Activated CD4-positive, CD25-positive, alpha-beta regulatory T cell (primary cell): ENCODE measurements around the gene ADARB1.
A peak's percentile ranks its signal among the peaks of the same experiment; 100 is the strongest.
"Not testable (repeated sequence)": the region's sequence is repeated elsewhere in the genome, so short reads cannot be mapped to it uniquely, and the experiment has no call there.

Experiments used
- DNase-seq, 4 experiments: peaks; one replicate each; lab custom pipeline; 2025; lab: John Stamatoyannopoulos, UW

ADARB1 gene, protein sequence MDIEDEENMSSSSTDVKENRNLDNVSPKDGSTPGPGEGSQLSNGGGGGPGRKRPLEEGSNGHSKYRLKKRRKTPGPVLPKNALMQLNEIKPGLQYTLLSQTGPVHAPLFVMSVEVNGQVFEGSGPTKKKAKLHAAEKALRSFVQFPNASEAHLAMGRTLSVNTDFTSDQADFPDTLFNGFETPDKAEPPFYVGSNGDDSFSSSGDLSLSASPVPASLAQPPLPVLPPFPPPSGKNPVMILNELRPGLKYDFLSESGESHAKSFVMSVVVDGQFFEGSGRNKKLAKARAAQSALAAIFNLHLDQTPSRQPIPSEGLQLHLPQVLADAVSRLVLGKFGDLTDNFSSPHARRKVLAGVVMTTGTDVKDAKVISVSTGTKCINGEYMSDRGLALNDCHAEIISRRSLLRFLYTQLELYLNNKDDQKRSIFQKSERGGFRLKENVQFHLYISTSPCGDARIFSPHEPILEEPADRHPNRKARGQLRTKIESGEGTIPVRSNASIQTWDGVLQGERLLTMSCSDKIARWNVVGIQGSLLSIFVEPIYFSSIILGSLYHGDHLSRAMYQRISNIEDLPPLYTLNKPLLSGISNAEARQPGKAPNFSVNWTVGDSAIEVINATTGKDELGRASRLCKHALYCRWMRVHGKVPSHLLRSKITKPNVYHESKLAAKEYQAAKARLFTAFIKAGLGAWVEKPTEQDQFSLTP

DNA sequence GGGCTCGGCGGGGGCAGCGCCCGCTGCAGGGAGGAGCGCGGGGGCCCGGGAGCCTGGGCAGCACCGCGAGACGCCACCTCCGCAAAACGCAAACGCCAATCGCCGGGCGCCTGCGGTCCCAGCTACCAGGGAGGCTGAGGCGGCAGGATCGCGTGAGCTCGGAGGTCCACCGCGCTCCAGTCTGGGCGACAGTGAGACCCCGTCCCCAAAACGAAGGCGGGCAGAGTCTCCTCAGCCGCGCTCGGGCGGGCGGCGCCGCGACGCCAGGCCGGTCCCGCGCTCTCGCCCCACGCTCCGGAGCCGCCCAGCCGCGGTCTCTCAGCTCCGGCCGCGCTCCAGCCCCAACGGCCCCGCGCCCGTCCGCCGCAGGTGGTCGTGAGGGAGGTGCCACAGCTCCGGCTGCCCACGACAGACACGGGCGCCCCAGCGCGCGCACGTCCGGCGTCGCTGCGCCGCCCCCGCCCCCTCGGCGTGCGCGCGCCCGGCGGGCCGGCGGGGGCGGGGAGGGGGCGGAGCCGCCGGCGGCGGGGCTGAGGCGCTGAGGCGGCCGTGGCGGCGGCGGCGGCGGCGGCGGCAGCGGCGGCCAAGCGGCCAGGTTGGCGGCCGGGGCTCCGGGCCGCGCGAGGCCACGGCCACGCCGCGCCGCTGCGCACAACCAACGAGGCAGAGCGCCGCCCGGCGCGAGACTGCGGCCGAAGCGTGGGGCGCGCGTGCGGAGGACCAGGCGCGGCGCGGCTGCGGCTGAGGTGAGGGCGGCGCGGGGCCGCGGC lies at the start of gene ADARB1:
TSS of gene ADARB1 (plus strand) at position 533 of the 770 bp plus-strand sequence. CDS start 97,077 bp downstream, outside the sequence.
- DNase-seq = peak; percentile 20 to 52 (median 30)

DNA sequence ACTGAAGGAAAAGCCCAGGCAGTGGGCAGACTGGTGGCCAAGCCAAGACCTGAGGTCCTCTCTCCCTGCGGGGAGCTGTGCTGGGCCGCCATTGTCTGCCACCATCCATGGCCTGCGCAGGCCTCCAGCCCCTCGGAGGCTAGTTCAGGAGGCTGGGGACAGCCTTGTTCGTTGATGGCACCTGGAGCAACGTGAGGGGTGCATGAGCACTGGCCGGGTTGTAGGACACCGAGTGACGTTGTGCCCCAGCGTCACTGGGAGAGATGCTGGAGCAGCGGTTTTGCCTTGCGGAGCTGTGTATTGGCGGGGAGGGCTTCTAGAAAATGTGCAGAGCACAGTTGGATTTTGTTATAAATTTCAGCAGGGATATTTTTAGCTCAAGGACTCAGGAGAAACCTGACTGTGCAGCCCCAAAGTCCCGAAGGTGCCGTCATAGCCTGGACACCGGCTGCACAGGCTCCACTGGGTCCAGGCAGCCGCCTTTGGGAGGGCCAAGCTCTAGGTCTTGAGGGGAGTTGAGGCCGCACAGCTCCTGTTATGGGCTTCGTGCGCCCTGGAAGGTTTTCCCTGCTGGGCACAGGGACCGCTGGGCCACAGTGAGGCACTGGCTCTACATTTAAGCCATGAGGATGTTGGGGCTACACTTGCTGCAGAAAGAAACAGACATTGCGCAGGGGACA lies 48.2 kb upstream of the ADARB1 start:
- DNase-seq = no peak

DNA sequence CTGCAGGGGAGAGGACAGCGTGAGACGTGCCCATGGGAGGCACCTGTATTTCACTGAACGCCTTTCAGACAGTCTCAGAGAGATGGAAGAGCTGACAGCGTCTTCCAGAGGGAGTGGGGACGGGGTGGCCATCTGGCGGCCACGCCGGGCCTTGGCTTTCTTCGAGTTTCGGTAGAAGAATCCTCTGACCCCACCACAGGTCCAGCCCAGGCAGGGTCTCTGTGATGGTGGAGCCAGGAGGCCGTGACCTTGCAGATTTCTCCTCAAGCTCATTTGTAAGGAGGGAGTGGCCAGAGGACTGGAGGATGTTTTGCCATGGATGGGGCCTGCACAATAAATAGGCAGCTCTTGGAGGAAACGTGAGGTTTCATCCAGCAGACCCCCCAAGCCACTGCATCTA lies 47.6 kb upstream of the ADARB1 start:
- no peak for DNase-seq

DNA sequence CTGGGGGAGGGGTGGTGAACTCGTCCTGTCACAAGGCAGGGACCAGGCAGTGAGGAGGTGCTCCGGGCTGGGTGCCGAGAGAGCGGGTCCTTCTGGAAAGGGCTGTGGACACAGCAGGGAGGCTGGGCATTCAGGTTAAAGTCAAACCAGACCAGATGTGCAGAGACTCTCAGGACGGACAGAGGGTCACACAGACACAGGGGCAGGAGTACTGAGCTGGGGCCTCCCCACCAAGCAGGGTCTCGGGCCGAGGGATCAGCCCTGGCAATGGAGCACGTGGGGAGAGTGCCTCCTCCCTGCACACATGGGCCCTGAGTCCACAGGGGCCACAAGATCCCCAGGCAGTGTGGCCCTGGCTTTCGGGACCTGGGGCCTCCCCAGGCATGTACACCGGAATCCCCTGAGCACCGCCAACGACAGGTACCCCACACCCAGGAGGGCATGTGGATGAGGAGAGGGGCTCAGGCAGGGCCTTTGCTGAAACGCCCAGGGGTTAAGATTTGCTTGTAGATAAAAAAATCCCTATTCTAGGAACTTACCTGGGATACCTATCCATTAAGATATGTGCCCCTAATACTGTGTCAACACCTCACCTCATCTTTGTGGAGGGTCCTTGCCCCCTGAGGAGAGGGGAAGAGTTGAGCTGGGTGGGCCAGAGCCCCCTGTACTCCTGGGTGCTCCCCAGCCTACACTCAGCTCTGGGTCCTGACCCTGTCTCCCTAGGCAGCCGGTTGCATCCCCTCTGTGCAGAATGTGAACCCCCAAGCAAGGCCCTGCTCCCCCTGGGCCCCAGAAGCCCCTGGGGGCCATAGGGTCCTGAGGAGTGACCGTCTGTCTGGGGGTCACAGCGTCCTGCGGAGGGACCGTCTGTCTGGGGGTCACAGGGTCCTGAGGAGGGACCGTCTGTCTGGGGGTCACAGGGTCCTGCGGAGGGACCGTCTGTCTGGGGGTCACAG lies 46.9 kb upstream of the ADARB1 start:
- no peak for DNase-seq

DNA sequence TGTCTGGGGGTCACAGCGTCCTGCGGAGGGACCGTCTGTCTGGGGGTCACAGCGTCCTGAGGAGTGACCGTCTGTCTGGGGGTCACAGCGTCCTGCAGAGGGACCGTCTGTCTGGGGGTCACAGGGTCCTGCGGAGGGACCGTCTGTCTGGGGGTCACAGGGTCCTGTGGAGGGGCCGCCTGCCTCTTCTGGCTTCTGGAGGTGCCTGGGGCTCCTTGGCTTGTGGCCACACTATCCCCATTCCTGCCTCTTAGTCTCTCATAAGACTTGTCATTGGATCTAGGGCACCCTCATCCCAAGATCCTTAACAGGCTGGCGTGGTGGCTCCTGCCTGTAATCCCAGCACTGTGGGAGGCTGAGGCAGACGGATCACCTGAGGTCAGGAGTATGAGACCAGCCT lies 45.7 kb upstream of the ADARB1 start:
- not testable (repeated sequence) for DNase-seq

DNA sequence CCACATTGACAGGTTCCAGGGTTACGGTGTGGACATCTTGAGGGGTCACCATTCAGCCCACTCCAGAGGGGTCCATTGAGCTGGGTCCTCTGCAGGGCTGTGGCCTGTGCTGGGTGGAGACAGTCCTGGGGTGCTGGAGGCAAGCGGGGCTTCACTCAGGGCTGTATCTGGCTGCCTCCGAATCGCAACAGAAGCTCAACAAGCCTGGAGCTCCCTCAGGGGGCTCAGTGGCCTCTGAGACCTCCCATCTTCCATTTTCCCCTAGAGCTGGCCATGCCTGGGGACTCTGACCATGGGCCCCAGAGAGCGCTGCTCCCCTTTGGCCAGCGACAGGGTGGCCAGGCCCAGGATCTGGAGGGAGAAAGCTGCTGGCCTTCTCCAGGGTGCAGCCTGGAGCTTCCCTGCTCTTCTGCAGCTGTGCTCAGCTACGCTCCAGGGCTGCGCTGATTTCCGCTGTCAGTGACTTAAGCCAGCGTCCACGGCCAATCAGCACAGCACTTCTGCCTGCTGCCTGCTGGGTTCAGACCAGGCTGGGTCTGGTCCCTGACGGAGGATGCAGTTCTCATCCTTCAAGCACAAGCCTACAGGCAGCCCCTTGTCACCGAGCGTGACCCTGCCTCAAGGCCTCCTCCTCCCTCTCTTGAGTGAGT lies 45.0 kb upstream of the ADARB1 start:
- no peak for DNase-seq

DNA sequence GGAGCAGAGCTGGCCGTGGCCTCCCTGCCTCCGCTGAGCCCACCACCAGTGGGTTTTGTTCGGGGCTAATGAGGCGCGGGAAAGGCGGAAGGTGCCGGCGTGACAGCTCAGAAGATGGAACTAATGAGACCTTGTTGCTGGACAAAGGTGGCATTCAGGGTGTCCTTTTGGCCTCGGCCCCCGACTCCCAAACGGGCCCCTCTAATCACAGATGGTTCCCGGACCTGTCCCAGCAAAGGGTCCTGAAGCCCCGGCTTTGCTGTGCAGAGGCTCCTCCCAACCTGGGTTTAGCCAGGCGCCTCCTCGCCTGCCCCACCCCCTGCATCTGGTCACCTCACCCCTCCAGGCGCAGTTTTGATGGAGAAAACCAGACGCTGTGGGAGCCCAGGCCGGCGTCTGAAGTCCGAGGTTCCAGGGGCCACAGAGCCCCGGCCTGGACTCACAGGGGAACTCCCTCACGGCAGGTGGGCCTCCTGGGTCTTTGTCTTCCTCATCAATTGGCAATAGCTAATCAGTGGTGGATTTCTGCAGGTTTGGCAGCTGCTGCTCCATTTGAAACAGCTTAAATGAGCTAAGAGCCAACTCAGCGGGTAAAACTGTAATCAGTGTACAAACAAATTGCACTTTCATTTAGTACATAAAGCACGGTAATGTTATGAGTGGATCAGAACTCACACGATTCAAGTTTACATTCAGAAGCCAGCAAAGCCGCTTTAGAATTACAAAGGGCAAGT lies 44.3 kb upstream of the ADARB1 start:
- no peak for DNase-seq

DNA sequence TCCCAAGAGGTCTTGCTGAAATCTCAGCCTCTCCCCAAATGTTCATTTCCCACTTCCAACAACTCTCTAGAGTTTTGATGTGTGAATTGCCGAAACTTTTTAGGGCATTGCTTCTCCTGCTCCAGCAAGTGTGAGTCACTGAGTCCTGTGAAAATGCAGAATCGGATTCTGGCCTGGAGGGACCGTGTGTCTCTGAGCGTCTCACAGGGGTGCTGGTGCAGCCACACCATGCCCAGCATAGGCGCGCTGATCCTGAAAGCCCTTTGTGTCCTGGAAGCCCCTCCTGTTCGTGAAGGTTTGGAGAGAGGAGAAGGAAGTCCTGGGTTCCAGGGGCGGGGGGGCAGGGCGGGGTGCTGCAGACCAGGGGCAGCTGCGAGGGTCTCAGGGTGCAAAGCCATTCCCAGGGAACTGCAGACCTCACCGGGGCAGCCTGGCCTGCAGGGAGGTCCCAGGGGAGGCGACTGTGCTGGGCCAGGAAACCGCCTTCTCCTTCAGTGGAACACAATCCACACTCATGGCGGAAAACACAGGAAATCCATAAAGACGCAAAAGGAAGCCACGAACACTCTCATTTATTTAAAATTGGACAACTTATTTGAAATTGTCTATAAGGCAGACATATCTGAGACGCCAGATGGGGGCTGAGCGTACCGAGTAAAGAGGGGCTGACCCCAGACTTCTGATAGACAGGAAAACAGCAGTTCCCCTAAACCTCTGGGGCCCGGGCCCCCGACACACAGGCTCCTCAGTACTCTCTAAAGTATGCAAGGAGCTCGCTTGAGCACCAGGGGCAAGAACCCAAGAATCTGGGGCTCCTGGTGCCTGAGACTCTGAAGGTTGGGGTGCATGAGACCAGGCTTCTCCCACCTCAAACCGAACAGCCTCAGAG lies 43.5 kb upstream of the ADARB1 start:
- no peak for DNase-seq

DNA sequence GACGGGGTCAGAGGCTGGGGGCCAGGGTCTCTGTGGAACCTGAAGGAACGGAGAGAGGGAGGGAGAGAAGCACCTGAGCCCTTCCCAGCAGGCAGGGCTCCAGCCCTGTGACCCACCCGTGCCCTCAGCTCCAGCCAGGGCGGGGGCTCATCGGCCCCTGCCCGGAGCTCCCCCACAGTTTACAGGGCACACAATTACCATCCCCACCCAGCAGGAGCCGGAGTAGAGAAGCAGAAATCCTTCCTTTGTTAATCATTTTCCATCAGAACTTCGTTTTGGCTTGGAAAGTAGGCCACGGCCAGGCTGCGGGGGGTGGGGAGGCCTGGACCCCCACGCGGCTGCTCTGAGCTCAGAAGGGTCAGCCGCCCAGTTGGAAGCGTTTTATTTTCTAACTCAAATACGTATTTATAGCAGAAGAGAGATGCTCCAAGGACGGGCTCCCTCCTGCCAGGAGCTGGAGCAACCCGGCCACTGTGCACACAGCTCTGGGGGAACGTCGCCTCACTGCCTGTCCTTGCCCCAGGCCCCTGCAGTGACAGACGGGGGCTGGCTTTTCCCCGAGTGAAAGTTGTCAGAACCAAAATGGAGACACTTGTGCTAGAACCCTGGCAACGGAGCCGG lies 42.7 kb upstream of the ADARB1 start:
- DNase-seq = no peak

DNA sequence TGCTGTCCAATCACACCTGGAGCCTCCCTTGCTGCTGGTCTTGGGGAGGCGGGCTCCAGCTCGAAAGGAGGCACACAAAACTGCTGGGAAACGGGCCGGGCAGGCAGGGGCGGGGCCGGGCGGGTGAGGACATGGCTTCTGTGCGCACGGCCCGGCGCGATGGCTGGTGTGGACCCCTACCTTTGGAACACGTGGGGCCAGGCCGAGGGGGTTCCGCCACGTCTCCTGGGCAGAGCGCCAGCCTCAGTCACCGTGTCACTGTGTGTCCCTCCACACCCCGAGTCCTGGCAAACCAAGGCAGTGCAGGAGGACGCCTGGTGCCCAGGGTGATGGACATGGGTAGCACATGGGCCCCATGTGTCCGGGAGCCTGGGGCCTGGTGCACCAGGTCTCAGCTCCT lies 42.0 kb upstream of the ADARB1 start:
- no peak for DNase-seq

DNA sequence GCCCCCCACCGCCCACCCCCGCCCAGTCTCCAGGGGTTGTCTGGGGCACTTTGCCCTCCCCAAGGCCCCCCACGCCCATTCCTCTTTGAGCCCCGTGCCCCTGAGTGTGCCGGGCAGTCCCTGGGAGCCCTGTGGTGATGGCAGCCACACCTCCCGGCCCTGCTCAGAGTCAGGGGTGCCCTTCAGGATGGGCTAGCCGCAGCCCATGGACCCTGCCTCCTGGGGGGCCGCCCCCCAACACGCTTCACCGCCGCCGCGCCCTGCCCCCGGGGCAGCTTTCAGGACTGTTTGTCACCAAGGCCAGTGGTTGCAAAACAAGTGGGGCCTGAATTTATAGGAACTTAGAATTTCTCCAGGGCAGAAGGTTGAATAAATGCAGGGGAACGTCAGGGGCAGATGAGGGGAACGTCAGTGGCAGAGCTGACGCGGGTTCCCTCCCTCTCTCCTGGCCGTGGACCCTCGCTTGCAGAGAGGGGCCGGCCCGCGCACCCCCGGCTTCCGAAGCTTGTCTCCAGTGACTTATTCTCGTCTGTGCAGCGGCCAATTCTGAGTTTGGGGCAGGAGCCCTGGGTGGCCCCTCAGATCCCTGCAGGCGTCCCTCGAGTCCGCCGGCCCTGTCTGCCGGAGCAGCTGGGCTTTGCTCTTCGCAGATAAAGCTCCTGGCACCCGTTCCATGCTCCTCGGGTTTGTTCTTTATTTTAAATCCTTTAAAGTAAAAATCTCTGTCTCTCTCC lies 41.2 kb upstream of the ADARB1 start:
- no peak for DNase-seq

DNA sequence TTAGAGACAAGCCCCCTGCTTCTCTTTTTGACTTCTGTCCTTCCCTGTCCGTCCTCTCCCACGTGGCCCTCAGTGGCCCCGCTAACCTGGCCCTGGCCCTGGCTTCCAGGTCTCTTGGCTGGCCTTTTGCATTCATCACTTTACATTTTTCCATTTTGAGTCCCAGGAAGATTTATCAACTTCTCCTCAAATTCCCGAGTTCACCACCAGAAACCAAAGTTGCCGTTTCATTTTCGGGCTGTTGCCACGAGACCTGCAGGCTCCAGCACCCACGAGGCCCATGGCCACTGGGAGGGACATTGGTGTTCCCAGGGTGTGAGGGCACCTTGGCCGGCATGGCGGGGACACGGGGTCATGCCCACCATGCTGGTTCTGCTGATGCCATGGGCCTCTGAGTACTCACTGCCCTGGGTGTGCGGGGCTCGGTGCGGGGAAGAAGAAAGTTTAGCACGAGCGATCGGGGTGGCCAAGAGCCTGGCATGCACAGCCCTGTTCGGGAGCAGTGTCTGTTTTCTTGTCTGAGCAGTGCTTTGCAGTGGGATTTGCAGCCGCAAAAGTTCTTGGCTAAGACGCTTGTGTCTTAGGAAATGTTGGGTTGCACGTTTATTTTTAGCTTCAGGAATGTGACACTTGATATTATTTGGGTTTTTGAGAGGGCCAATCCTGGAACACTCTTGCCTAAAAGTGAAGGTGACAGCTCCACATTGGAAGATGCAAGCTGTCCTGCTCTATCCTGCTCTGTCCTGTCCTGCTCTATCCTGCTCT lies 40.4 kb upstream of the ADARB1 start:
- DNase-seq = no peak

DNA sequence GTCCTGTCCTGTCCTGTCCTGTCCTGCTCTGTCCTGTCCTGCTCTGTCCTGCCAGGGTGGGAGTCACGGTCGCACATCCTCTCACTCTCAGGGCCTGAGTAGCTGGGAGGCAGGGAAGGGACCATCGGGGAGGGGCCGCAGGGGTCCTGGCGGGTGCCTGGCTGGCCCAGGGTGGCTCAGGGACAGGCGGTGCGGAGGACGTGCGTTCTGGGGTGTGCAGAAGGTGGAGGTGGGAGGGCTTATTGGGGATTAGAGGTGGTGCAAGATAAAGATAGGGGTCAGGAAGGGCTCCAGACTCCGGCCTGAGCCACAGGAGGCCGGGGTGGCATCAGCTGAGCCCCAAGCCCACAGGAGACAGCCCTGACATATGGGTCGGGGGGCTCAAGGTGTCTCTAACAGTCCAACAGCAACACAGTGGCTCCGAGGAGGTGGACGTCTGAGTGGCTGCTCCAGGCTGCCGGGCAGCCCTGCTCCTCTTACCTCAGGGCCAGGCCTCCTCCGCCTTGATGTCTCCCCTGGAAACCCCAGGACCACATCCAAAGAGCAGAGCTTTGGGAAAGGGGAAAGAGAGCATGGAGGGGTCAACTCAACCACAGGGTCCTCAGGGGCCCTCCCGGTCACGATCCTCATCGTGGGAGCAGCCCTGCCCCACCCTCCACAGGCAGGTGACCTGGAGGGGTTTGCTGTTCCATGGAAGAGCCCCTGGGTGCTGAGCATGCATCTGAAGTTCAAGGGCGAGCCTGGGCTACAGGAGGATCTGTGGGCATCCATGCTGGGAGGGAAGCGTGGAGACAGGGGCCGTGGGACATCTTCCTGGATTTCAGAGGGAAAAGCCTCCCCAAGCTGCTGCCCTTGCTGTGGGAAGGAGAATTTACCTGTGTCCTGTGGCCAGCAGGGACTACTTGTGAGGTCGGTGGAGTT lies 39.6 kb upstream of the ADARB1 start:
- DNase-seq = no peak

DNA sequence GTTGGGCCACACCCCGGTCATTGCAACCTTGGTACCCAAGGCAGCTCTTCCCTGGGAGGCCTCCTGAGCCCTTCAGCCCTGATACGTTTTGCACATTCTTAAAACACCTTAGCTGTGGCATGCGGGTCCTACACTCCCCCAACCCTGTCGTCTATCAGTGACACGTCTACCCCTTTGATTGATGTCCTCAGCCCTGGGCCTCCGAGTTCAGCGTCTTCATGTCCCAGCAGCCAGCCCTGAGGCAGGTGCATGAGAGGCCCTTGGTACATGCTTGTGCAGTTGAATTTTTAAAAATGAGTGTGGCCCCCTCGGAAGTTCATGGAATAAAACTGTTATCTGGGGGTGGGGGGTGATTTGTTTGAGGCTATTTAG lies 38.9 kb upstream of the ADARB1 start:
- DNase-seq = no peak

DNA sequence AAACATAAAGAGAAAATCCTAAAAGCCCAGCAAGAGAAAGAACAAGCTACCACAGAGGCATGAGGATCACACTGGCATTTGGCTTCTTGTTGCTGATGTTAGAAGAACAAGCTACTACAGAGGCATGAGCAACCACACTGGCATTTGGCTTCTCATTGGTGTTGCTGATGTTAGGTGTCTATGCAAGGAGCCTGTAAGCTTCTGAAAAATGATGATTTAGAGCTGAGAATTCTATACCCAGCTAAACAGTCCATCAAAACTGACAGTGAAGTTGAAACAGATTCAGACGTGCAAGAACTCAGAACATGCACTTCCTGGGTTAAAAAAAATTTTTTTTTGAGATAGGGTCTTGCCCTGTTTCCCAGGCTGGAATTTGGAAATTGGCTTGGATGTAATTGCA lies 37.8 kb upstream of the ADARB1 start:
- no peak for DNase-seq

DNA sequence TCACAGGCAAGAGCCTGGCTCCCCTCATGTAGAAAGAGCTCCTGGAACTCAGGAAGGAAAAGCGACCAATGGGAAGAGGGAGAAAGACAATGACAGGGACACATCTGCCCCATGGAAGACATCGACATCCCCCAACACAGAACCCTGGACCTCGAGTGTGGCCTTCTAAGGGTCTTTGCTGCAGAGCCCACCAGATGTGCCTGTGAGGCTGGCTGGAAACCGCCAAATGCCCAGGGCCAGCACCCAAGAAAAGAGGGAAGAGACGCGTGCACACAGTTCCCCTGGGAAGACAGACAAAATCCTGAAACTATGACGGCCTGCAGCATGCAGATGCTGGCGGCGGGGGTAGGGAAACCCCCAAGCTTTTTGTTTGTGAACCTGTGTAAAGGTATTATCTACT lies 36.4 kb upstream of the ADARB1 start:
- DNase-seq = no peak
